ENCODE results near the gene ABHD12.

ABHD12 gene

DNA sequence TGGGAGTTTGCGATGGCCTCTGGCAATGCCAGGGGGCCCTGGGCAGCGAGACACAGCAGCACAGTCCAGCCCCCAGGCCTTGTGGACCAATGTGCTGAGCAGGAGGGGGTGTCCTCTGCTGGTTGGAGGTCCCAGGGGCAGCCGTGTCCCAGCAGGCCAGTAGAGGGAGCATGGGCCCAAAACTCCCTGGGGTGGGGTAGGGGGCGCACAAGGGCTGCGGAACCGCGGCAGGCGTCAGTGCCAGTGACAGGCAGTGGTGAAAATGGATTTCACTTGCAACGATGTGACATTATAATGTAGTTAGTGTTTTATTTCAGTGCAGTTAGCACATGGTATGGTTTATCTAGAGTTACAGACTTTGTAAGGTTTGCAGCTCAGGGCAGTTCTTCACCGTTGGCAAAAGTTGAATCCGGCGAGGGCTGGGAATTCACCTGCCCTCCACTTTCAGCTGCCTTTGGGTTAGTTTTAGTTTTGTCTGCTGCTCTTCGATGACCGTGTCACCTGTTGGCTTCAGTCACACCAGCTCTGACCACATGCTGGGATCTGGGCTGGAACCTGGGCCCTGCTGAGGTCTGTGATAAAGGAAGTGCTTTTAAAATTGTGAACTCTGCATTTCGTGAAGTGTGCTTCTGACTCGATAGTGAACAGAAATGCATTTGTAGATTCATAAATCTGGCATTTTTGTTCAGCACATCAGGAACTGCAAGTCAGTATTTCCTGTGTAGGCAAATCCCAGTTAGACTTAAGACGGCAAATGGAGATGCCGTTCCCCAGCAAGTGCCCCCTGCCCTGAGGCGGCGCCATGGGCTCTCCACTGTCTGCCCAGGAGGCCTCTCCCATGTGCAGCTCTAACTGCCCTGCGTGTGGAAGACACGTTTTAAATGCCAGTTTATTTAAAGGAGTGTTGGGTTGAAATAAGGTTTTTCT is 95.9 kb downstream of the ABHD12 start:
- peak; percentile 89 for ATAC-seq
- TF ChIP-seq, protein P1, sequence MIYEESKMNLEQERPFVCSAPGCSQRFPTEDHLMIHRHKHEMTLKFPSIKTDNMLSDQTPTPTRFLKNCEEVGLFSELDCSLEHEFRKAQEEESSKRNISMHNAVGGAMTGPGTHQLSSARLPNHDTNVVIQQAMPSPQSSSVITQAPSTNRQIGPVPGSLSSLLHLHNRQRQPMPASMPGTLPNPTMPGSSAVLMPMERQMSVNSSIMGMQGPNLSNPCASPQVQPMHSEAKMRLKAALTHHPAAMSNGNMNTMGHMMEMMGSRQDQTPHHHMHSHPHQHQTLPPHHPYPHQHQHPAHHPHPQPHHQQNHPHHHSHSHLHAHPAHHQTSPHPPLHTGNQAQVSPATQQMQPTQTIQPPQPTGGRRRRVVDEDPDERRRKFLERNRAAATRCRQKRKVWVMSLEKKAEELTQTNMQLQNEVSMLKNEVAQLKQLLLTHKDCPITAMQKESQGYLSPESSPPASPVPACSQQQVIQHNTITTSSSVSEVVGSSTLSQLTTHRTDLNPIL (CRISPR knock-in tag; IDR thresholded peaks at IDR 0.05; ENCODE audit: low read depth): no peak
- TF ChIP-seq, protein P2, sequence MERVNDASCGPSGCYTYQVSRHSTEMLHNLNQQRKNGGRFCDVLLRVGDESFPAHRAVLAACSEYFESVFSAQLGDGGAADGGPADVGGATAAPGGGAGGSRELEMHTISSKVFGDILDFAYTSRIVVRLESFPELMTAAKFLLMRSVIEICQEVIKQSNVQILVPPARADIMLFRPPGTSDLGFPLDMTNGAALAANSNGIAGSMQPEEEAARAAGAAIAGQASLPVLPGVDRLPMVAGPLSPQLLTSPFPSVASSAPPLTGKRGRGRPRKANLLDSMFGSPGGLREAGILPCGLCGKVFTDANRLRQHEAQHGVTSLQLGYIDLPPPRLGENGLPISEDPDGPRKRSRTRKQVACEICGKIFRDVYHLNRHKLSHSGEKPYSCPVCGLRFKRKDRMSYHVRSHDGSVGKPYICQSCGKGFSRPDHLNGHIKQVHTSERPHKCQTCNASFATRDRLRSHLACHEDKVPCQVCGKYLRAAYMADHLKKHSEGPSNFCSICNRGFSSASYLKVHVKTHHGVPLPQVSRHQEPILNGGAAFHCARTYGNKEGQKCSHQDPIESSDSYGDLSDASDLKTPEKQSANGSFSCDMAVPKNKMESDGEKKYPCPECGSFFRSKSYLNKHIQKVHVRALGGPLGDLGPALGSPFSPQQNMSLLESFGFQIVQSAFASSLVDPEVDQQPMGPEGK (CRISPR knock-in tag; IDR thresholded peaks at IDR 0.05; ENCODE audit: borderline replicate concordance): peak; percentile 42; the same call in 1 of the 2 replicates
- TF ChIP-seq, protein P3, sequence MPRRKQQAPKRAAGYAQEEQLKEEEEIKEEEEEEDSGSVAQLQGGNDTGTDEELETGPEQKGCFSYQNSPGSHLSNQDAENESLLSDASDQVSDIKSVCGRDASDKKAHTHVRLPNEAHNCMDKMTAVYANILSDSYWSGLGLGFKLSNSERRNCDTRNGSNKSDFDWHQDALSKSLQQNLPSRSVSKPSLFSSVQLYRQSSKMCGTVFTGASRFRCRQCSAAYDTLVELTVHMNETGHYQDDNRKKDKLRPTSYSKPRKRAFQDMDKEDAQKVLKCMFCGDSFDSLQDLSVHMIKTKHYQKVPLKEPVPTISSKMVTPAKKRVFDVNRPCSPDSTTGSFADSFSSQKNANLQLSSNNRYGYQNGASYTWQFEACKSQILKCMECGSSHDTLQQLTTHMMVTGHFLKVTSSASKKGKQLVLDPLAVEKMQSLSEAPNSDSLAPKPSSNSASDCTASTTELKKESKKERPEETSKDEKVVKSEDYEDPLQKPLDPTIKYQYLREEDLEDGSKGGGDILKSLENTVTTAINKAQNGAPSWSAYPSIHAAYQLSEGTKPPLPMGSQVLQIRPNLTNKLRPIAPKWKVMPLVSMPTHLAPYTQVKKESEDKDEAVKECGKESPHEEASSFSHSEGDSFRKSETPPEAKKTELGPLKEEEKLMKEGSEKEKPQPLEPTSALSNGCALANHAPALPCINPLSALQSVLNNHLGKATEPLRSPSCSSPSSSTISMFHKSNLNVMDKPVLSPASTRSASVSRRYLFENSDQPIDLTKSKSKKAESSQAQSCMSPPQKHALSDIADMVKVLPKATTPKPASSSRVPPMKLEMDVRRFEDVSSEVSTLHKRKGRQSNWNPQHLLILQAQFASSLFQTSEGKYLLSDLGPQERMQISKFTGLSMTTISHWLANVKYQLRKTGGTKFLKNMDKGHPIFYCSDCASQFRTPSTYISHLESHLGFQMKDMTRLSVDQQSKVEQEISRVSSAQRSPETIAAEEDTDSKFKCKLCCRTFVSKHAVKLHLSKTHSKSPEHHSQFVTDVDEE (CRISPR knock-in tag; IDR thresholded peaks at IDR 0.05): 0 out of 2 replicates have a peak, but pooled peaks have one; percentile 47

DNA sequence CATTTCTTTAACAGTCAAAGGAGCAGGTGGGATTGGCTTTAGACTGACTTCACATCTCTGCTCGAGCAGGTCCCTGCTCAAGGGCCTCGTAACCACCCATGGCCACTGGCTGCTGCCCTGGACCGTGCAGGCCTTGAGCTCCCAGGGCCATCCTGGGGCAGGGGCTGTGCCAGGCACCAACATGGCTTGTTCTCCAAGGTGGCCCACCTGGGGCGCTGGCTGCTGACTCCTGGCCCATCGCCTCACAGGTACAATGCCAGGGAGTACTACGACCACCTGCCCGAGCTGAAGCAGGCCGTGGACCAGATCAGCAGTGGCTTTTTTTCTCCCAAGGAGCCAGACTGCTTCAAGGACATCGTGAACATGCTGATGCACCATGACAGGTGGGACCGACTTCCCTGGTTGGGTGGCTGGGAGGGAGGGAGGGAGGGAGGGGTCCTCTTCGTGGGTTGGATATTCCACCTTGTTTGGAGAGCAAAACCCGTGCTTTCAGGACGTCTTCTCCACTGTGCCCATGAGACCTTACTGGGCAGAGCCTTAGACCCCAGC is 96.7 kb downstream of the ABHD12 start:
- ATAC-seq: no peak
- no peak for TF ChIP-seq ARNTL (CRISPR knock-in tag; IDR thresholded peaks at IDR 0.05; ENCODE audit: borderline replicate concordance, low read depth)
- no peak for TF ChIP-seq GLIS3 (CRISPR knock-in tag; IDR thresholded peaks at IDR 0.05)
- TF ChIP-seq, protein P2 (CRISPR knock-in tag; IDR thresholded peaks at IDR 0.05; ENCODE audit: borderline replicate concordance): no peak
- no peak for TF ChIP-seq ESRRG (CRISPR knock-in tag; IDR thresholded peaks at IDR 0.05)
- no peak for TF ChIP-seq PPARA (CRISPR knock-in tag; IDR thresholded peaks at IDR 0.05; ENCODE audit: borderline replicate concordance)
- TF ChIP-seq, protein P4, sequence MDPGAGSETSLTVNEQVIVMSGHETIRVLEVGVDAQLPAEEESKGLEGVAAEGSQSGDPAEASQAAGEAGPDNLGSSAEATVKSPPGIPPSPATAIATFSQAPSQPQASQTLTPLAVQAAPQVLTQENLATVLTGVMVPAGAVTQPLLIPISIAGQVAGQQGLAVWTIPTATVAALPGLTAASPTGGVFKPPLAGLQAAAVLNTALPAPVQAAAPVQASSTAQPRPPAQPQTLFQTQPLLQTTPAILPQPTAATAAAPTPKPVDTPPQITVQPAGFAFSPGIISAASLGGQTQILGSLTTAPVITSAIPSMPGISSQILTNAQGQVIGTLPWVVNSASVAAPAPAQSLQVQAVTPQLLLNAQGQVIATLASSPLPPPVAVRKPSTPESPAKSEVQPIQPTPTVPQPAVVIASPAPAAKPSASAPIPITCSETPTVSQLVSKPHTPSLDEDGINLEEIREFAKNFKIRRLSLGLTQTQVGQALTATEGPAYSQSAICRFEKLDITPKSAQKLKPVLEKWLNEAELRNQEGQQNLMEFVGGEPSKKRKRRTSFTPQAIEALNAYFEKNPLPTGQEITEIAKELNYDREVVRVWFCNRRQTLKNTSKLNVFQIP (CRISPR knock-in tag; IDR thresholded peaks at IDR 0.05; ENCODE audit: borderline replicate concordance, low read depth): no peak
- TF ChIP-seq RARB (CRISPR knock-in tag; IDR thresholded peaks at IDR 0.05): no peak
- TF ChIP-seq, protein P1 (CRISPR knock-in tag; IDR thresholded peaks at IDR 0.05; ENCODE audit: low read depth): no peak
- no peak for TF ChIP-seq BACH2 (CRISPR knock-in tag; IDR thresholded peaks at IDR 0.05; ENCODE audit: borderline replicate concordance)
- no peak for TF ChIP-seq ZNF8 (CRISPR knock-in tag; IDR thresholded peaks at IDR 0.05)
- TF ChIP-seq TOX (CRISPR knock-in tag; IDR thresholded peaks at IDR 0.05; ENCODE audit: borderline replicate concordance): no peak
- TF ChIP-seq CSDC2 (CRISPR knock-in tag; IDR thresholded peaks at IDR 0.05): no peak
- TF ChIP-seq ZC3H10 (CRISPR knock-in tag; IDR thresholded peaks at IDR 0.05): no peak
- no peak for TF ChIP-seq ZFP3 (CRISPR knock-in tag; IDR thresholded peaks at IDR 0.05)
- no peak for TF ChIP-seq ZNF70 (CRISPR knock-in tag; IDR thresholded peaks at IDR 0.05)

DNA sequence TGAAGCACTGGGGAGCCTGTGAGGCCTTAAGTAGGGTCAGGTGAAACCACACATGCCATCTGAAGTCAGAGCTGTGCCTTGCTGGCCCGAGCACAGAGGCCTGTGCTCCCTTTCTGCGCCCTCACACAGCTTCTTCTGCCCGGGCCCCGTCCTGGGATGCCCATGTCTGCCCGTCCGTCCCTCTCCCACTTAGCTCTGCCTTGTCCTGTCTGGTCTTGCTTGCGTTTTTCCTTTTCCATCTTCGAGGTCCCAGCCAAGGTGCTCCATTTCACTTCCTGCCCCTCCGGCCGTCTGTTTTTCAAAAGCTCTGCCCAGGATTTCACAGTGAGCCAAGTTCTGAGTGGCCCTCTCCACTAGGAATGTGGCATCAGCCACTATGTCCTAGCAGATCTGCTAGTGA is 97.1 kb downstream of the ABHD12 start:
- TF ChIP-seq ZNF565 (CRISPR knock-in tag; conservative IDR thresholded peaks at IDR 0.05; ENCODE audit: low read depth): no peak
- no peak for TF ChIP-seq TCF4 (CRISPR knock-in tag; IDR thresholded peaks at IDR 0.05; ENCODE audit: borderline replicate concordance)
- TF ChIP-seq, protein P1 (CRISPR knock-in tag; IDR thresholded peaks at IDR 0.05; ENCODE audit: low read depth): no peak
- no peak for TF ChIP-seq ZFP30 (CRISPR knock-in tag; IDR thresholded peaks at IDR 0.05)
- ATAC-seq: no peak
